MCF 10A (cell line): ENCODE measurements around the gene HECTD2. TPM values are rescaled to one million over a fixed set of nuclear protein-coding genes. Genes with fewer than 3 reads are reported as not detected.

Source experiments
- BruUV-seq: library from RNA; stranded (reverse); fragments of 400-500 nt; replicated peaks from 2 replicates; lab custom pipeline; 2021; lab: Mats Ljungman, UMichigan
- CTCF ChIA-PET: fragments of 300-600 bp; sonication (Branson Sonifier 250); formaldehyde crosslinking; extraction: SDS; loops from one replicate; lab custom pipeline; 2021; ENCODE audit warnings: antibody characterized with exemption, inconsistent platforms; lab: Yijun Ruan, JAX
- POLR2A ChIA-PET: fragments of 300-600, 350-650 bp; sonication (Branson Sonifier 250); formaldehyde crosslinking; extraction: SDS; loops from one replicate; lab custom pipeline; 2020; ENCODE audit warnings: antibody characterized with exemption, inconsistent platforms; lab: Yijun Ruan, JAX
- DNase-seq: peaks from one replicate; pipeline ENCODE4 v3.0.0-alpha.2; 2018; ENCODE audit not compliant: unreplicated experiment
- H3K27ac Mint-ChIP-seq: one replicate; pipeline ENCODE4 v1.8.0; 2022; ENCODE audit warnings: mild to moderate bottlenecking, low read depth, mixed read lengths; ENCODE audit not compliant: unreplicated experiment
- H3K27me3 Mint-ChIP-seq: one replicate; pipeline ENCODE4 v1.8.0; 2022; ENCODE audit warnings: mixed read lengths; ENCODE audit not compliant: insufficient read depth, unreplicated experiment
- H3K36me3 Mint-ChIP-seq: one replicate; pipeline ENCODE4 v1.8.0; 2022; ENCODE audit warnings: mild to moderate bottlenecking, moderate library complexity, mixed read lengths; ENCODE audit not compliant: insufficient read depth, unreplicated experiment
- H3K4me1 Mint-ChIP-seq: one replicate; pipeline ENCODE4 v1.8.0; 2022; ENCODE audit warnings: mixed read lengths; ENCODE audit not compliant: insufficient read depth, unreplicated experiment
- H3K4me3 Mint-ChIP-seq: one replicate; pipeline ENCODE4 v1.8.0; 2022; ENCODE audit warnings: mild to moderate bottlenecking, moderate library complexity, mixed read lengths; ENCODE audit not compliant: unreplicated experiment
- H3K9me3 Mint-ChIP-seq: one replicate; pipeline ENCODE4 v1.8.0; 2022; ENCODE audit warnings: mixed read lengths; ENCODE audit not compliant: unreplicated experiment
- intact Hi-C: fragments of 100-400 bp; cut with micrococcal nuclease; formaldehyde crosslinking; loops from 2 replicates; pipeline ENCODE4 v1.14.1; 2022
- total RNA-seq: library from RNA; stranded (reverse); gene quantifications from 2 replicates; pipeline ENCODE4 v1.2.3, GENCODE V29; 2022
- TF ChIP-seq, protein P1 (sequence below): fragments of 200-600 bp; IDR thresholded peaks from one replicate; pipeline ENCODE4 v1.8.0; 2022; ENCODE audit warnings: antibody characterized with exemption, mild to moderate bottlenecking; ENCODE audit not compliant: unreplicated experiment

Gene HECTD2
- total RNA-seq, 1 experiment from 2014 or later = 5.9 TPM

DNA sequence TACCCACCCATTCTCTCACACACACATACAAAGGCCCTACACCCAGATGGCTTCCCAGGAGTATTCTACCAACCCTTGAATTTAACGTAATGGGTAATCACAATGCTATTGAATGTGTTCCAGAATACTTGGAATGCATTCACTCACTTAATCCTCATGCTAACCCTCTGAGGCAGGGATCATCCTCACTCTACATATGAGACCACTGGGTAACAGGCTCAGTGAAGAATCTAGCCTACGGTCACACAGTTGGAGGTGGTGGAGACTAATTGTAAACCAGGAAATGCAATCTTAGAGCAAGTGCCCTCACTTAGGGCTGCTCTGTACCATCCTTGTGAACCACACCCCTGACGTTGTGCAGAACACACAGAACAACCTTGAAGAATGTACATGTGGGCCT, 135.2 kb downstream of the HECTD2 start:
- no peak overlapping the region for H3K27ac Mint-ChIP-seq
- BruUV-seq = no TSS peak
- no peaks in the 10 kb centered on the region for H3K9me3 Mint-ChIP-seq
- intact Hi-C loops = no loop called here
- CTCF ChIA-PET = no interaction called here
- TF ChIP-seq, protein P1, sequence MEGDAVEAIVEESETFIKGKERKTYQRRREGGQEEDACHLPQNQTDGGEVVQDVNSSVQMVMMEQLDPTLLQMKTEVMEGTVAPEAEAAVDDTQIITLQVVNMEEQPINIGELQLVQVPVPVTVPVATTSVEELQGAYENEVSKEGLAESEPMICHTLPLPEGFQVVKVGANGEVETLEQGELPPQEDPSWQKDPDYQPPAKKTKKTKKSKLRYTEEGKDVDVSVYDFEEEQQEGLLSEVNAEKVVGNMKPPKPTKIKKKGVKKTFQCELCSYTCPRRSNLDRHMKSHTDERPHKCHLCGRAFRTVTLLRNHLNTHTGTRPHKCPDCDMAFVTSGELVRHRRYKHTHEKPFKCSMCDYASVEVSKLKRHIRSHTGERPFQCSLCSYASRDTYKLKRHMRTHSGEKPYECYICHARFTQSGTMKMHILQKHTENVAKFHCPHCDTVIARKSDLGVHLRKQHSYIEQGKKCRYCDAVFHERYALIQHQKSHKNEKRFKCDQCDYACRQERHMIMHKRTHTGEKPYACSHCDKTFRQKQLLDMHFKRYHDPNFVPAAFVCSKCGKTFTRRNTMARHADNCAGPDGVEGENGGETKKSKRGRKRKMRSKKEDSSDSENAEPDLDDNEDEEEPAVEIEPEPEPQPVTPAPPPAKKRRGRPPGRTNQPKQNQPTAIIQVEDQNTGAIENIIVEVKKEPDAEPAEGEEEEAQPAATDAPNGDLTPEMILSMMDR = no peak
- H3K4me3 Mint-ChIP-seq = no peak overlapping the region
- H3K4me1 Mint-ChIP-seq = no peaks in the 10 kb centered on the region
- H3K36me3 Mint-ChIP-seq = no peaks in the 10 kb centered on the region
- no peaks in the 10 kb centered on the region for H3K27me3 Mint-ChIP-seq
- DNase-seq = no peak
- POLR2A ChIA-PET = no interaction called here

DNA sequence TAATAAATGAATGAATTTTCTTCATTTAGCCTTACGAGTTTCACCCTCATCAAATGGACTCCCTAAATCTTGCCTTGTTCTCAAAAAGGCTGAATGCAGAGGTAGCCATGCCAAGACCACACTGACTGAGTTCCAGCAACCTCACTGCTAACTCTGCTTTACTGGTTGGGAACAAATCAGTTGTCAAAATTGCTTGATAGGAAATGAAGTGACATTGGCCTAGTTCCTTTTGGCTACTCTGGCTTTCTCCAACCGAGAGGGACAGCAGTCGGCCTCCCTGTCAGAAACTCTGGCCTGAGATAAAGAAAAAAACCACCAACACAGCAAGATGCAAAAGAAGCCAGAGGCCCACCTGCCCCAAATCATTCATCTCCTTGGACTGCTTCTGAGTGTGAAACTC, 135.7 kb downstream of the HECTD2 start:
- no peaks in the 10 kb centered on the region for H3K4me1 Mint-ChIP-seq
- H3K27ac Mint-ChIP-seq = no peak overlapping the region
- no peak overlapping the region for H3K4me3 Mint-ChIP-seq
- POLR2A ChIA-PET = no interaction called here
- H3K36me3 Mint-ChIP-seq = no peaks in the 10 kb centered on the region
- no peaks in the 10 kb centered on the region for H3K9me3 Mint-ChIP-seq
- intact Hi-C loops = no loop called here
- no peaks in the 10 kb centered on the region for H3K27me3 Mint-ChIP-seq
- no peak for DNase-seq
- TF ChIP-seq, protein P1 = no peak
- BruUV-seq = no TSS peak
- CTCF ChIA-PET = no interaction called here

- H3K36me3 Mint-ChIP-seq = no peaks in the 10 kb centered on the region
Observed at GRCh38 chr10:91549262-91549661, 139.1 kb downstream of the HECTD2 start.

GRCh38 chr10:91550021-91550420, 139.9 kb downstream of the HECTD2 start:
- Mint-ChIP-seq H3K27ac (no peak overlapping the region), H3K27me3 (no peaks in the 10 kb centered on the region), H3K36me3 (no peaks in the 10 kb centered on the region), H3K4me3 (no peak overlapping the region), H3K9me3 (no peaks in the 10 kb centered on the region), H3K4me1 (peaks cover 7% of the 10 kb centered on the region)
- ChIA-PET CTCF (interaction anchor here (4.2 kb wide), 1 partner anchor 85 kb away, joined by 21 read pairs; the partner anchor contains the start of gene PPP1R3C), POLR2A (no interaction called here)
- intact Hi-C loops = loop anchor here (2.0 kb wide), 1 partner anchor 159 kb away; no protein-coding TSS in a partner anchor
- no peak for DNase-seq
- BruUV-seq = no TSS peak
- TF ChIP-seq, protein P1 = no peak

More at GRCh38 chr10:91549262-91549661, 139.1 kb downstream of the HECTD2 start:
- no peaks in the 10 kb centered on the region for H3K4me1 Mint-ChIP-seq
- CTCF ChIA-PET = interaction anchor here (4.2 kb wide), 1 partner anchor 85 kb away, joined by 21 read pairs; the partner anchor contains the start of gene PPP1R3C
- DNase-seq = no peak
- no peaks in the 10 kb centered on the region for H3K9me3 Mint-ChIP-seq
- no peak overlapping the region for H3K27ac Mint-ChIP-seq
- H3K27me3 Mint-ChIP-seq = no peaks in the 10 kb centered on the region
- TF ChIP-seq, protein P1 = no peak
- POLR2A ChIA-PET = no interaction called here
- BruUV-seq = no TSS peak
- no peak overlapping the region for H3K4me3 Mint-ChIP-seq
- intact Hi-C loops = no loop called here
